Epithelial cell of proximal tubule (primary cell): ENCODE measurements around the gene HDGFL2. TPM values are rescaled to one million over a fixed set of nuclear protein-coding genes. Genes with fewer than 3 reads are reported as not detected.

Experiments
- DNase-seq: peaks from one replicate; pipeline ENCODE4 v3.0.0-alpha.2; 2011; ENCODE audit warnings: low read depth
- H3K4me3 ChIP-seq: 2 replicates; pipeline ENCODE4 v1.5.1; 2011; ENCODE audit warnings: low read depth, mild to moderate bottlenecking, low read length
- CTCF ChIP-seq: conservative IDR thresholded peaks from 2 replicates; pipeline ENCODE4 v1.5.1; 2012; ENCODE audit warnings: low read depth, mild to moderate bottlenecking, low read length
- total RNA-seq: library from RNA; depleted of rRNA; stranded (reverse); fragments of >200 nt; gene quantifications from 2 replicates; pipeline ENCODE4 v1.2.3, GENCODE V29; 2015

The HDGFL2 gene
- total RNA-seq, 1 donor from 2014 or later, result 91.8 TPM

GRCh38 chr19:4516199-4516938, 44.3 kb downstream of the HDGFL2 start:
- TF ChIP-seq CTCF, result no peak
- no peak for DNase-seq
- no peak overlapping the region for H3K4me3 ChIP-seq

DNA sequence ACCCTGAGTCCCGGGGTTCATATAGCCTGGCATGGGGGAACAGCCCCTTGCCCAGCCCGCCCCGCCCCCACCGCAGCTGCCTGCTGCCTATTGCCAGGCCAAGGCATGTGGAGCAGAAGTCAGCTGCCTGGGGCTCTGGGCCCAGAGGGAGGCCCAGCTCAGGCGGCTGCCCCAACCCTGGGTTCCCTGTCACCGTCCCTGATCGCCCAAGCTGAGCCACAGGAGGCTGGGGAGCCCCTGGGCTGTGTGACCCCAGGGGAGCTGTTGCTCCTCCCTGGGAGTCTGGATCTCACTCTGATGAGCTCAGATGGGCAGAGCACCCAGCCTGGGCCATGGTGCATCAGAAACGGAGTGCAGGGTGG, 44.8 kb downstream of the HDGFL2 start:
- no peak overlapping the region for H3K4me3 ChIP-seq
- DNase-seq, result no peak
- no peak for TF ChIP-seq CTCF

DNA sequence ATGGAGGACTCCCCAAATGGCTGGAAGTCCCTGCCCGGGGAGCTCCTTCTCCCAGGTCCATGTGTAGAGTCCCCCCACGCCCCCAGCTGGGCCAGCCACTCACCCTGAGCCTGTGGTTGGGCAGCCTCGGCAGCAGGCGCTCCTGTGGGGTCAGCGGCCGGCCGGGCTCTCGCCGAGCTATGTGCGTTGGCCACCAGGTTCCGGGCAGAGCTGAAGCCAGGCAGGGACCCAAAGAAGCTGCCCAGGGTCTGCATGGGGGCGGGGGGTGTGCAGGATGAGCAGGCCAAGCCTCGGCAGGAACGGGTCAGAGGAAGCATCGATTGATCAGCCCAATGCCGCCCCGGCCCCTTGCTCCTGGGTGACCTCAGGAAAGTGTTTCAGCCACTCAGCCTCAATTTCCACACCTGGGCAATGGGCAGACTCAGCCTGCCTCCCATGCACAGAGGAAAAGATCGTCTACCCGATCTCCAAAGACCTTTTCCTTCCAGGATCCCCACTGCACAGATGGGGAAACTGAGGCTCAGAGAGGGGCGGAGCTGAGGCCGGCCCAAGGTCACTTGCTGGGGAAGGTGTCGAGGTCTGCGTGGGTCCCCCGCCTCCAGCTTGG, 45.5 kb downstream of the HDGFL2 start:
- DNase-seq, result no peak
- no peak overlapping the region for H3K4me3 ChIP-seq
- TF ChIP-seq CTCF, result no peak

DNA sequence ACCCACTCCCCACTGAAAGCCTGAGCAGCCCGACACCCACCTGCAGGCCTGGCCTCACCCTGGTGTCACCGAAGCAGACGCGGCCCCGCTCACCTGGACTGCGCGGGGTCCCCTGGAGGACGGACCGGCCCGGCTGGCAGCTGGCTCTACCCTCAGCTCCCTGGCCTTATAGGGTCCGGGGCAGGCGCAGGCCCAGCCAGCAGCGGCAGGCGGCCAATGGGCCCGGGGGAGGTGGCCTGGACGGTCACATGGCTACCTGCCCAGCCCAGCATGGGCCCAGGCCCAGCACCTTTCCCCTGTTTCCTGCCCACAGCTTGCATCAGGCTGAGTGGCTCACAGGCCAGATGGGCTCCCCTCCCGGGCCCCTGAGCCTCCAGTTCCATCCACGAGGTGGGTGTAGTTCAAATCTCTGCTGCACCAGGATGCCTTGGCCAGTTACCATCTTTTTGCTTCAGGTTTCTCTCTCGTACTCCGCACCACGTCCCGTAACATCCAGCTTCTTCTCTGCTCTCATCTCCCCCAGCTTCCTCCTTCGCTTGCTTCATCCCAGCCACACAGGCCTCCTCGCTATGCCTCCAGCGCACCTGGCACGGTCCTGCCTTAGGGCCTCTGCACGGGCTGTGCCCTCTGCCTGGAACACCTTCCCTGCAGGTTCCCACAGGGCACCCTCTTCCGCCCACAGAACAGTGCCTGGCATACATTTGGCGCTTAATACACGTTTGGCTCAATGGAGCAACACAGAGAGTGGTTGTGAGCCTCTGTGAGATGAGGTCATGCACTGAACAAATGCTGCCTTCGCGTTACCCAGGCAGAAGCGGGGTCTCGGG, 46.5 kb downstream of the HDGFL2 start, which contains the start of gene PLIN4:
Gene PLIN4 (minus strand): TSS at position 142 of the 827 bp plus-strand sequence. CDS start 214 bp downstream, outside the sequence.
- no peak for TF ChIP-seq CTCF
- H3K4me3 ChIP-seq, result peak within 1 kb of the TSS; percentile 19
- no peak for DNase-seq

GRCh38 chr19:4519172-4519496, 47.0 kb downstream of the HDGFL2 start:
- no peak for DNase-seq
- no peak for TF ChIP-seq CTCF
- H3K4me3 ChIP-seq, result no peak overlapping the region

GRCh38 chr19:4519521-4520277, 47.6 kb downstream of the HDGFL2 start:
- no peak overlapping the region for H3K4me3 ChIP-seq
- DNase-seq, result no peak
- no peak for TF ChIP-seq CTCF
